ENCODE data around the gene KCNK16. TPM values are rescaled to one million over a fixed set of nuclear protein-coding genes. Genes with fewer than 3 reads are reported as not detected.

The KCNK16 gene
- total and polyA plus RNA-seq, 2 of the 4 experiments (the other 2 are of a cell fraction): not detected

DNA sequence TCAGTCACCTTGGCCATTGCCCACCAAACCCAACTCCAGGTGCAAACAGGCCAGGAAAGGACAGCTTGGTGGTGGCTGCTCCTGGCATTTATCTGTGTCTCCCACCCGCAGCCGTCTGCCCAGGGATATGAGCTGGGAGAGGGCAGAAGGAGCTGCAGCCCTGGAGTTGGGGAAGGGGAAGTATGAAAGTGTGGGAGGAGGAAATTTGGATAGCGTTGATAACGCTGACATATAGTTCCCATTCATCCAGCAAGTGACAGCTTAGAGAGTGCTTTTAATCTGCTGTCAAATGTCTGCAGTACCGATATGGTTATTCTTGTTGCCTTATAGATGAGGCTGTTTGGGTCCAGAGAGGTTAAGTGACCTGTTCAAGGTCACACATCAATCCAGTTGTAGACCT, 741 bp downstream of the KCNK16 start:
- ChIA-PET POLR2A (ENCODE audit: unreplicated experiment) (no interaction called here), CTCF (no interaction called here)
- no peaks in the 10 kb centered on the region for H3K79me1 ChIP-seq (ENCODE audit: low read depth in 1 of 2, low read length in 2 of 2)
- BruUV-seq (replicated peaks): no TSS peak
- H4K91ac ChIP-seq (ENCODE audit: insufficient read depth, low read depth, low read length): no peak overlapping the region
- H3K9me3 ChIP-seq (ENCODE audit: control insufficient read depth, insufficient read depth, low read length): no peaks in the 10 kb centered on the region
- intact Hi-C loops (cut with micrococcal nuclease): no loop called here
- no peak overlapping the region for H2AFZ ChIP-seq (replicated peaks; ENCODE audit: low read length, poor library complexity)
- no peak overlapping the region for H4K8ac ChIP-seq (ENCODE audit: low read depth in 2 of 2, low read length in 2 of 2)
- no peak overlapping the region for H3K27ac ChIP-seq (ENCODE audit: insufficient read depth, low read length)
- H3K9ac ChIP-seq (ENCODE audit: low read depth, low read length): no peak overlapping the region
- no peak overlapping the region for H2BK20ac ChIP-seq (ENCODE audit: low read depth, low read length)
- no peak overlapping the region for H3K14ac ChIP-seq (replicated peaks; ENCODE audit: low read depth, low read length)
- H2BK120ac ChIP-seq (ENCODE audit: low read depth, low read length): no peak overlapping the region
- H2AK9ac ChIP-seq (replicated peaks; ENCODE audit: low read depth, low read length, poor library complexity): no peak overlapping the region
- DNase-seq: no peak
- no peak overlapping the region for H3K56ac ChIP-seq (ENCODE audit: extremely low read depth, insufficient read depth, low read length)
- no peak for TF ChIP-seq MAZ (IDR thresholded peaks at IDR 0.05; ENCODE audit: borderline replicate concordance, low read depth, low read length)
- no peak for TF ChIP-seq RFX5 (IDR thresholded peaks at IDR 0.05; ENCODE audit: low read depth, low read length)
- TF ChIP-seq CTCF (conservative IDR thresholded peaks at IDR 0.05; ENCODE audit: low read depth, low read length): no peak
- TF ChIP-seq MXI1 (IDR thresholded peaks at IDR 0.05; ENCODE audit: borderline replicate concordance, low read depth, low read length): no peak
- no peak for TF ChIP-seq NFE2L2 (IDR thresholded peaks at IDR 0.05; ENCODE audit: low read depth, low read length)
- TF ChIP-seq SMC3 (IDR thresholded peaks at IDR 0.05; ENCODE audit: low read depth, low read length): no peak
- H2BK5ac ChIP-seq (ENCODE audit: low read depth, low read length, poor library complexity, severe bottlenecking): no peak overlapping the region
- no peak overlapping the region for H2BK15ac ChIP-seq (ENCODE audit: low read depth, low read length)
- H4K5ac ChIP-seq (ENCODE audit: low read depth, low read length): no peak overlapping the region
- no peak for ATAC-seq (ENCODE audit: low read depth)
- no peak overlapping the region for H3K18ac ChIP-seq (ENCODE audit: low read depth, low read length)
- H2AK5ac ChIP-seq (ENCODE audit: low read depth, low read length): no peak overlapping the region
- H4K20me1 ChIP-seq (ENCODE audit: insufficient read depth, low read length): no peaks in the 10 kb centered on the region
- 42% methylated on average over 2 of the region's 5 CpGs; no CpG with 5 or more reads in 1 of the 2 experiments for WGBS, 2 experiments (ENCODE audit: extremely low coverage in 2 of 2, insufficient read length in 1 of 2)
- H3K36me3 ChIP-seq (ENCODE audit: control insufficient read depth, insufficient read depth, low read length): no peaks in the 10 kb centered on the region
- no peaks in the 10 kb centered on the region for H3K9me1 ChIP-seq (ENCODE audit: insufficient read depth, low read length)
- H3K4me1 ChIP-seq (ENCODE audit: control insufficient read depth, insufficient read depth, low read length): no peaks in the 10 kb centered on the region
- no peak overlapping the region for H3K4ac ChIP-seq (ENCODE audit: low read depth, low read length)
- H3K4me2 ChIP-seq (ENCODE audit: low read depth, low read length): no peak overlapping the region
- no peaks in the 10 kb centered on the region for H3K27me3 ChIP-seq (ENCODE audit: control insufficient read depth, insufficient read depth, low read length)
- H3K23ac ChIP-seq (ENCODE audit: low read depth, low read length): no peak overlapping the region
- no peak overlapping the region for H3K4me3 ChIP-seq (ENCODE audit: insufficient read depth, low read depth, low read length)
- dilution Hi-C loops (cut with HindIII; ENCODE audit: low sequenced_read_pairs, unreplicated experiment): no loop called here
- in situ Hi-C loops (cut with MboI; ENCODE audit: low sequenced_read_pairs): no loop called here

All from IMR-90 (cell line).